CD4-positive, alpha-beta T cell (primary cell): Measurements from ENCODE around the gene WDR90. TPM values are rescaled to one million over a fixed set of nuclear protein-coding genes. Genes with fewer than 3 reads are reported as not detected.
A peak's percentile ranks its signal among the peaks of the same experiment; 100 is the strongest.

Experiments
- ATAC-seq: fragments of 200-7000 bp; cut with Tn5 transposase; one replicate; pipeline ENCODE4 v1.10.0; 2022; ENCODE audit warnings: mild to moderate bottlenecking; ENCODE audit not compliant: poor library complexity
- CTCF ChIA-PET: fragments of 350-600 bp; sonication (Branson Sonifier 250); formaldehyde crosslinking; loops from one replicate; lab custom pipeline; 2021; ENCODE audit warnings: antibody characterized with exemption, inconsistent platforms; lab: Charles Lee
- POLR2A ChIA-PET: fragments of 350-600 bp; sonication (Branson Sonifier 250); formaldehyde crosslinking; loops from one replicate; lab custom pipeline; 2021; ENCODE audit warnings: antibody characterized with exemption, inconsistent platforms; lab: Charles Lee
- DNase-seq, 14 experiments: peaks; one replicate each; pipeline ENCODE4 v3.0.0-alpha.2; 2013 to 2020; ENCODE audit warnings: mixed read lengths in 2 of 14
- H3K27ac ChIP-seq, 2 donors: one replicate each; pipeline versions ENCODE4 v1.5.1 to v1.7.0; 2013; ENCODE audit warnings: low read length in 2 of 2, low read depth in 1 of 2, mild to moderate bottlenecking in 1 of 2
- H3K27me3 ChIP-seq, 2 experiments: 1 replicate in 1 of 2; 2 replicates in 1 of 2; pipeline versions ENCODE4 v1.6.1 to v1.7.0; 2013; ENCODE audit warnings: low read length in 2 of 2, control low read depth in 1 of 2, mild to moderate bottlenecking in 1 of 2, moderate library complexity in 1 of 2; ENCODE audit not compliant: insufficient read depth in 2 of 2, control insufficient read depth in 1 of 2
- H3K36me3 ChIP-seq: one replicate; pipeline ENCODE4 v1.6.1; 2013; ENCODE audit warnings: low read length, control low read depth; ENCODE audit not compliant: insufficient read depth
- H3K4me1 ChIP-seq: one replicate; pipeline ENCODE4 v1.6.1; 2013; ENCODE audit warnings: low read length, control low read depth; ENCODE audit not compliant: insufficient read depth
- H3K4me3 ChIP-seq: one replicate; pipeline ENCODE4 v1.5.1; 2013; ENCODE audit warnings: mild to moderate bottlenecking, low read length, moderate library complexity
- H3K9me3 ChIP-seq, 2 experiments: 1 replicate in 1 of 2; 2 replicates in 1 of 2; pipeline versions ENCODE4 v1.6.1 to v1.7.0; 2013; ENCODE audit warnings: low read length in 2 of 2, mild to moderate bottlenecking in 2 of 2, control low read depth in 1 of 2, moderate library complexity in 1 of 2; ENCODE audit not compliant: control insufficient read depth in 1 of 2, insufficient read depth in 1 of 2
- H3K27ac Mint-ChIP-seq: one replicate; pipeline ENCODE4 v1.8.0; 2020; ENCODE audit warnings: mixed read lengths
- H3K27me3 Mint-ChIP-seq: one replicate; pipeline ENCODE4 v1.8.0; 2021; ENCODE audit warnings: mixed read lengths
- H3K36me3 Mint-ChIP-seq: one replicate; pipeline ENCODE4 v1.8.0; 2021; ENCODE audit warnings: low read depth, mixed read lengths
- H3K4me1 Mint-ChIP-seq: one replicate; pipeline ENCODE4 v1.8.0; 2021; ENCODE audit warnings: low read depth, mixed read lengths
- H3K4me3 Mint-ChIP-seq: one replicate; pipeline ENCODE4 v1.8.0; 2020; ENCODE audit warnings: mild to moderate bottlenecking, mixed read lengths
- H3K9me3 Mint-ChIP-seq: one replicate; pipeline ENCODE4 v1.8.0; 2020; ENCODE audit warnings: mixed read lengths
- CTCF ChIP-seq: fragments of 200-600 bp; IDR thresholded peaks from one replicate; pipeline ENCODE4 v1.8.0; 2022; ENCODE audit warnings: antibody characterized with exemption, mild to moderate bottlenecking
- intact Hi-C, 2 experiments: fragments of 100-400 bp; cut with DNase I in 1 of 2; cut with micrococcal nuclease in 1 of 2; formaldehyde crosslinking; loops; one replicate each; pipeline versions ENCODE4 v1.15.1 to v1.9.0; 2023 to 2025; cut with DNase I, micrococcal nuclease
- total RNA-seq, 174 experiments: library from RNA in 2 of 174; stranded (reverse) in 2 of 174; gene quantifications; one replicate each; pipeline ENCODE4 v1.2.3 and lab custom pipeline; 2021 to 2026

Gene WDR90
- total RNA-seq, 2 experiments from 2014 or later = 8.1 to 10.3 TPM

DNA sequence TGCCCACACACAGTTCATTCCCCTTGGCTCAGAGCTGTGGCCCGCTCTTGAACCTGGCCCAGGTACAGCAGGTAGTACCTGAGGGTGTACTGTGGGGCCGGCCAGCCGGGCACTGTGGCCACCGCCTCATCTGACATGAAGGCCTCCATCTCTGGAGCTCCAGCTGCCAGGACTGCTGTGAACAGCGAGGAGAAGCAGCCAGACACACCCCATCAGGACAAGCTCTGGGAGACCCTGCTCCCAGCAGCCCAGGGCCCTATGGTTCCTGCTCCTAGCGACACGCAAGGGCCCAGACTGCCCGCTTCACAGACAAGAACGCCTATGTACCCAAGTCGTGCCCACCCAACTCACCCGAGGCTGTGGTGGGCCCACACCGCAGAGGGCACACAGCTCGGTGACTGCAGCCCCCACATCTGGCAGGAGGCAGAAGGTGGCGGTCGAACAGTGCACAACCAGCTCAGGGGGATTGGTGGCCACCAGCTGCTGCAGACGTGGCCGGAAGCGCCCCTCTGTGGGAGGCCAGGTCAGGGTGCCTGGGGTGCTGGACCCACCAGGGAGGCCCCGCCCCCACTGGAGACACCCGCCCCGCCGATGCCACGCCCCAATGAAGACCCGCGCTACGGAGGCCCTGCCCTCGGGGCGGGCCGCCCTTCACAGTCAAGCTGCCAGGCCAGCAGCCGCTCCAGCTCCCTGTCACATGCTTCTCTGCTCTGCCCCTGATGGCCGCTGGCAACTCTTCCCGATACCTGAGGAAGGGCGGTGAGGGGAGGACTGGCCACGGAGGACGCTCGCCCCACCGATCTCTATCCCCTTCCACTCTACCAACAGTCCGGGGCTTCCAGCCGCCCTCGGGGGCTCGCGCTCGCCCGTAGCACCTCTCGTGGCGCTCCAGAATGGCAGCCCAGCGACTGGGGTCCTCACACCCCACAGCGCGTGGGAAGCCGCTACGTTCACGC lies 30.0 kb downstream of the WDR90 start:
- Mint-ChIP-seq H3K27me3 (no peaks in the 10 kb centered on the region), H3K4me1 (peaks cover 26% of the 10 kb centered on the region), H3K27ac (peak overlapping the region; percentile 64), H3K36me3 (peaks cover 23% of the 10 kb centered on the region), H3K9me3 (no peaks in the 10 kb centered on the region), H3K4me3 (peak overlapping the region; percentile 87)
- H3K4me3 ChIP-seq = peak overlapping the region; percentile 72
- CTCF ChIA-PET = interaction anchor here (1.2 kb wide), 1 partner anchor 11 kb away, joined by 3 read pairs; the partner anchor contains the start of gene RHOT2
- peaks cover 8 to 12% of the 10 kb centered on the region in 2 experiments for H3K27me3 ChIP-seq
- H3K27ac ChIP-seq = peak overlapping the region in 1 of 2 donors; percentile 24
- no peak for TF ChIP-seq CTCF
- ATAC-seq (peak; percentile 3), DNase-seq (peak in 6 of 14 experiments; percentile 38 to 79 (median 52))
- POLR2A ChIA-PET = interaction anchor here (1.0 to 4.8 kb wide), 5 partner anchors 9 to 42 kb away, joined by 3 to 55 read pairs (median 7); partner anchors contain the start of genes RHOT2 and WDR24
- H3K4me1 ChIP-seq = peaks cover 68% of the 10 kb centered on the region
- no peaks in the 10 kb centered on the region for H3K9me3 ChIP-seq
- intact Hi-C loops = no loop called here
- peaks cover 18% of the 10 kb centered on the region for H3K36me3 ChIP-seq

DNA sequence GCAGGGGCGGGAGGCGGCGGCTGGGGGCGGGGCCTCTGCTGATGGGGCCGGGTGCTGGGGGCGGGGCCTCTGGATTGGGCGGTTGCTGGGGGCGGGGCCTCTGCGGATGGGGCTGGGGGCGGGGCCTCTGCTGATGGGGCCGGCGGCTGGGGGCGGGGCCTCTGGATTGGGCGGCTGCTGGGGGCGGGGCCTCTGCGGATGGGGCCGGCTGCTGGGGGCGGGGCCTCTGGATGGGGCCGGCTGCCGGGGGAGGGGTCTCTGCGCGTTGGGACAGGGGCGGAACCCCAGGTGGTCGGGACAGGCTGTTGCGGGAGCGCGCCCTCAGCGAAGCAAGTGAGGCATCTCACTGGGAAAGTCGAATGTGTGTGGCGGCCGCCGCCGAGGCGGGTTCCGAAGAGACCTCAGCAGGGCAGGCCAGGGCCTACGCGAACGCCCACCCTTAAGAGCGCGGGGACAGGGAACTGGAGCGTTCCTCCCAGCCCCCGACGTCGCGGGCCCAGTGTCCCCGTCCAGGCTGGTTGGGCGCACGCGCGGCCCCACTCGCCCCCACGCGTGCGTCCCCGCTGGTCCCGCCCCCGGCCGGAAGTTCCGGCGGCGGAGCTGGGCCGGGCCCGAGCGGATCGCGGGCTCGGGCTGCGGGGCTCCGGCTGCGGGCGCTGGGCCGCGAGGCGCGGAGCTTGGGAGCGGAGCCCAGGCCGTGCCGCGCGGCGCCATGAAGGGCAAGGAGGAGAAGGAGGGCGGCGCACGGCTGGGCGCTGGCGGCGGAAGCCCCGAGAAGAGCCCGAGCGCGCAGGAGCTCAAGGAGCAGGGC lies 30.9 kb downstream of the WDR90 start, which contains the start of gene STUB1:
TSS of gene STUB1 (plus strand) at position 597 of the 811 bp plus-strand sequence. CDS start at position 713, 116 bp downstream.
- POLR2A ChIA-PET = interaction anchor here (0.7 to 4.8 kb wide), 17 partner anchors 9 to 1525 kb away, joined by 3 to 55 read pairs (median 4); partner anchors contain the start of genes ANTKMT, METTL26, MLST8 and RHOT2
- H3K36me3 Mint-ChIP-seq = peaks cover 19% of the 10 kb centered on the region
- ATAC-seq = peak; percentile 63

More for the DNA sequence above, 30.9 kb downstream of the WDR90 start, which contains the start of gene STUB1:
- H3K27me3 Mint-ChIP-seq = no peaks in the 10 kb centered on the region
- peak within 1 kb of the TSS; percentile 41 to 91 for H3K27ac ChIP-seq
- H3K27me3 ChIP-seq = peaks cover 6 to 9% of the 10 kb centered on the region in 2 experiments
- no peaks in the 10 kb centered on the region for H3K9me3 ChIP-seq
- CTCF ChIA-PET = no interaction called here
- TF ChIP-seq CTCF = no peak
- peak; percentile 75 to 97 (median 85) for DNase-seq
- H3K9me3 Mint-ChIP-seq = no peaks in the 10 kb centered on the region
- intact Hi-C loops = no loop called here
- peaks cover 73% of the 10 kb centered on the region for H3K4me1 ChIP-seq
- H3K27ac Mint-ChIP-seq = peak within 1 kb of the TSS; percentile 70
- peak within 1 kb of the TSS; percentile 76 for H3K4me3 ChIP-seq
- peaks cover 23% of the 10 kb centered on the region for H3K4me1 Mint-ChIP-seq
- peak within 1 kb of the TSS; percentile 86 for H3K4me3 Mint-ChIP-seq
- peaks cover 18% of the 10 kb centered on the region for H3K36me3 ChIP-seq
